ENCODE data around the gene C11orf42. TPM values are rescaled to one million over a fixed set of nuclear protein-coding genes. Genes with fewer than 3 reads are reported as not detected.

C11orf42 gene
- total and polyA plus RNA-seq, 4 donors, result not detected

DNA sequence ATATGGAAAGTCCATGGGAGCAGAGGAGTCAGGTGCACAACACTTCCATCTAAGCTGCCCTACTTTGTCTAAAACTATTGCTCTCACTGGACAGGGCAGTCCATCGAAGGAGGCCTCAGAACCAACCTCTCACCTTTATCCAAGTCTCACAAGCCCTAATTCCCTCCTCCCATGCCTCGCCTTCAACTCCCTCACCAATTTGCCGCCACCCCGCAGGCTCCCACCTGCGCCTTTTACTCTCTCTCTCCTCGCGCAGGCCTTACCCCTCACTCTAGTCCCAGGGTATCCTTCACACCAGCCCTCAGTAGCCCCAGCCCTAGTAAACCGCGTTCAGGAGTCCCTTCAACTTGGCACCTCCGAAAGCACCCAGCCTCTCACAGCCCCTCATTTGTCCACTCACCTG is 28.6 kb downstream of the C11orf42 start:
- Histone ChIP-seq H3K27me3 (ENCODE audit: control insufficient read depth in 4 of 4, insufficient read depth in 4 of 4, low read length in 3 of 4) (no peaks in the 10 kb centered on the region), H3K9me3 (ENCODE audit: control insufficient read depth in 4 of 4, low read length in 3 of 4) (no peaks in the 10 kb centered on the region), H3K27ac (ENCODE audit: low read depth in 1 of 2, low read length in 2 of 2) (peak overlapping the region; percentile 50 to 68), H3K9ac (ENCODE audit: low read depth in 1 of 2, low read length in 2 of 2) (peak overlapping the region; percentile 17 to 60), H3K4me3 (ENCODE audit: low read depth in 1 of 3, low read length in 3 of 3) (peak overlapping the region; percentile 68 to 78 (median 74)), H3K36me3 (ENCODE audit: control insufficient read depth in 4 of 4, insufficient read depth in 3 of 4, low read depth in 1 of 4, low read length in 3 of 4) (no peaks in the 10 kb centered on the region), H3K4me1 (ENCODE audit: control insufficient read depth in 4 of 4, insufficient read depth in 4 of 4, low read length in 3 of 4) (peaks cover 7 to 32% (median 28%) of the 10 kb centered on the region in 4 donors)
- TF ChIP-seq GABPA (IDR thresholded peaks at IDR 0.05 in 1 of 2, conservative IDR thresholded peaks at IDR 0.05 in 1 of 2) (no peak), JUND (IDR thresholded peaks at IDR 0.05) (no peak), HNF4A (conservative IDR thresholded peaks at IDR 0.05) (no peak), NR2F2 (IDR thresholded peaks at IDR 0.05) (no peak), YY1 (IDR thresholded peaks at IDR 0.05) (no peak)
- TF ChIP-seq, protein P1, sequence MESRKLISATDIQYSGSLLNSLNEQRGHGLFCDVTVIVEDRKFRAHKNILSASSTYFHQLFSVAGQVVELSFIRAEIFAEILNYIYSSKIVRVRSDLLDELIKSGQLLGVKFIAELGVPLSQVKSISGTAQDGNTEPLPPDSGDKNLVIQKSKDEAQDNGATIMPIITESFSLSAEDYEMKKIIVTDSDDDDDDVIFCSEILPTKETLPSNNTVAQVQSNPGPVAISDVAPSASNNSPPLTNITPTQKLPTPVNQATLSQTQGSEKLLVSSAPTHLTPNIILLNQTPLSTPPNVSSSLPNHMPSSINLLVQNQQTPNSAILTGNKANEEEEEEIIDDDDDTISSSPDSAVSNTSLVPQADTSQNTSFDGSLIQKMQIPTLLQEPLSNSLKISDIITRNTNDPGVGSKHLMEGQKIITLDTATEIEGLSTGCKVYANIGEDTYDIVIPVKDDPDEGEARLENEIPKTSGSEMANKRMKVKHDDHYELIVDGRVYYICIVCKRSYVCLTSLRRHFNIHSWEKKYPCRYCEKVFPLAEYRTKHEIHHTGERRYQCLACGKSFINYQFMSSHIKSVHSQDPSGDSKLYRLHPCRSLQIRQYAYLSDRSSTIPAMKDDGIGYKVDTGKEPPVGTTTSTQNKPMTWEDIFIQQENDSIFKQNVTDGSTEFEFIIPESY (IDR thresholded peaks at IDR 0.05), result no peak
- TF ChIP-seq, protein P2, sequence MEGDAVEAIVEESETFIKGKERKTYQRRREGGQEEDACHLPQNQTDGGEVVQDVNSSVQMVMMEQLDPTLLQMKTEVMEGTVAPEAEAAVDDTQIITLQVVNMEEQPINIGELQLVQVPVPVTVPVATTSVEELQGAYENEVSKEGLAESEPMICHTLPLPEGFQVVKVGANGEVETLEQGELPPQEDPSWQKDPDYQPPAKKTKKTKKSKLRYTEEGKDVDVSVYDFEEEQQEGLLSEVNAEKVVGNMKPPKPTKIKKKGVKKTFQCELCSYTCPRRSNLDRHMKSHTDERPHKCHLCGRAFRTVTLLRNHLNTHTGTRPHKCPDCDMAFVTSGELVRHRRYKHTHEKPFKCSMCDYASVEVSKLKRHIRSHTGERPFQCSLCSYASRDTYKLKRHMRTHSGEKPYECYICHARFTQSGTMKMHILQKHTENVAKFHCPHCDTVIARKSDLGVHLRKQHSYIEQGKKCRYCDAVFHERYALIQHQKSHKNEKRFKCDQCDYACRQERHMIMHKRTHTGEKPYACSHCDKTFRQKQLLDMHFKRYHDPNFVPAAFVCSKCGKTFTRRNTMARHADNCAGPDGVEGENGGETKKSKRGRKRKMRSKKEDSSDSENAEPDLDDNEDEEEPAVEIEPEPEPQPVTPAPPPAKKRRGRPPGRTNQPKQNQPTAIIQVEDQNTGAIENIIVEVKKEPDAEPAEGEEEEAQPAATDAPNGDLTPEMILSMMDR (IDR thresholded peaks at IDR 0.05; ENCODE audit: low read depth, low read length, missing input control), result no peak
- TF ChIP-seq, protein P3, sequence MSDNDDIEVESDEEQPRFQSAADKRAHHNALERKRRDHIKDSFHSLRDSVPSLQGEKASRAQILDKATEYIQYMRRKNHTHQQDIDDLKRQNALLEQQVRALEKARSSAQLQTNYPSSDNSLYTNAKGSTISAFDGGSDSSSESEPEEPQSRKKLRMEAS (IDR thresholded peaks at IDR 0.05), result no peak
- no peak for DNase-seq (ENCODE audit: low spot score)
- WGBS, result 2% methylated on average over 10 of the region's 10 CpGs

DNA sequence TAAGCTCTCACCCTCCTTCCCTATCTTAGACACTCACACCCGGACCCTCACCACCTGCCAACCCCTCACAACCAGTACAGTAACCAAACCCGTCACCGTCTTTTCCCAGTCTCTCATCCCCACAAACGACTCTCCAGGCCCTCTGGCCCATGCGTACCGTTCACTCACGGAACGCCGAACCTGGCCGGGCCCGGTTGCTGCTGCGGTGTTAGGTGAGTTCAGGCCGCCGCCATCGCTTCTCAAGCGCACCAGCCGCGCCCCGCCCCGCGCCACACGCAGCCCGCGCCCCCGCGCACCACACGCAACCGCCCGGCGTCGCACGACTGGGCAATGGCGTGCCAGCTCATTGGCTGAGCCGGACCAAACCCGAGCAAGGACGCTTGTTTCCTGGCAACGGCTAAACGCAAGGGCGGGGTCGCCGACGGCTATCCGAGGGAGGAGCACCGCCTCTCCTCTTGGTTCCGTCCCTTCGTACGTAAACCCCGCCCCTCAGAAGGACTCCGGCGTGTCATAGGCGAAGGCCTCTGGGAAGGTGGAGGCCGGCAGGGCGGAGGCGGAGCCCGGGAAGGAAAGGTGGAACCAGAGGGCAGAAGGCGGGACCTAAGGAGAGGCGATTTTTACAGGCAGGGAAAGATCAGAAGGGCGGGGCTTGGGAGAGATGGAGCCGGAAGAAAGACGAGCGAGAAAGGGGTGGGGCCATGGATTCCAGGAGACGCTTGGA is 29.2 kb downstream of the C11orf42 start, which contains the start of gene FHIP1B:
Gene FHIP1B (minus strand): TSS at position 250 of the 721 bp plus-strand sequence. CDS start 10,120 bp downstream, outside the sequence.
- Histone ChIP-seq H3K9ac (ENCODE audit: low read depth in 1 of 2, low read length in 2 of 2) (peak within 1 kb of the TSS; percentile 17 to 60), H3K9me3 (ENCODE audit: control insufficient read depth in 4 of 4, low read length in 3 of 4) (no peaks in the 10 kb centered on the region), H3K27ac (ENCODE audit: low read depth in 1 of 2, low read length in 2 of 2) (peak within 1 kb of the TSS; percentile 63 to 68), H3K36me3 (ENCODE audit: control insufficient read depth in 4 of 4, insufficient read depth in 3 of 4, low read depth in 1 of 4, low read length in 3 of 4) (no peaks in the 10 kb centered on the region), H3K4me3 (ENCODE audit: low read depth in 1 of 3, low read length in 3 of 3) (peak within 1 kb of the TSS; percentile 74 to 82 (median 78)), H3K4me1 (ENCODE audit: control insufficient read depth in 4 of 4, insufficient read depth in 4 of 4, low read length in 3 of 4) (peaks cover 7 to 28% (median 25%) of the 10 kb centered on the region in 4 donors), H3K27me3 (ENCODE audit: control insufficient read depth in 4 of 4, insufficient read depth in 4 of 4, low read length in 3 of 4) (no peaks in the 10 kb centered on the region)
- peak; percentile 98 for DNase-seq (ENCODE audit: low spot score)
- WGBS, result under 1% methylated on average over 62 of the region's 62 CpGs
- TF ChIP-seq, protein P4, sequence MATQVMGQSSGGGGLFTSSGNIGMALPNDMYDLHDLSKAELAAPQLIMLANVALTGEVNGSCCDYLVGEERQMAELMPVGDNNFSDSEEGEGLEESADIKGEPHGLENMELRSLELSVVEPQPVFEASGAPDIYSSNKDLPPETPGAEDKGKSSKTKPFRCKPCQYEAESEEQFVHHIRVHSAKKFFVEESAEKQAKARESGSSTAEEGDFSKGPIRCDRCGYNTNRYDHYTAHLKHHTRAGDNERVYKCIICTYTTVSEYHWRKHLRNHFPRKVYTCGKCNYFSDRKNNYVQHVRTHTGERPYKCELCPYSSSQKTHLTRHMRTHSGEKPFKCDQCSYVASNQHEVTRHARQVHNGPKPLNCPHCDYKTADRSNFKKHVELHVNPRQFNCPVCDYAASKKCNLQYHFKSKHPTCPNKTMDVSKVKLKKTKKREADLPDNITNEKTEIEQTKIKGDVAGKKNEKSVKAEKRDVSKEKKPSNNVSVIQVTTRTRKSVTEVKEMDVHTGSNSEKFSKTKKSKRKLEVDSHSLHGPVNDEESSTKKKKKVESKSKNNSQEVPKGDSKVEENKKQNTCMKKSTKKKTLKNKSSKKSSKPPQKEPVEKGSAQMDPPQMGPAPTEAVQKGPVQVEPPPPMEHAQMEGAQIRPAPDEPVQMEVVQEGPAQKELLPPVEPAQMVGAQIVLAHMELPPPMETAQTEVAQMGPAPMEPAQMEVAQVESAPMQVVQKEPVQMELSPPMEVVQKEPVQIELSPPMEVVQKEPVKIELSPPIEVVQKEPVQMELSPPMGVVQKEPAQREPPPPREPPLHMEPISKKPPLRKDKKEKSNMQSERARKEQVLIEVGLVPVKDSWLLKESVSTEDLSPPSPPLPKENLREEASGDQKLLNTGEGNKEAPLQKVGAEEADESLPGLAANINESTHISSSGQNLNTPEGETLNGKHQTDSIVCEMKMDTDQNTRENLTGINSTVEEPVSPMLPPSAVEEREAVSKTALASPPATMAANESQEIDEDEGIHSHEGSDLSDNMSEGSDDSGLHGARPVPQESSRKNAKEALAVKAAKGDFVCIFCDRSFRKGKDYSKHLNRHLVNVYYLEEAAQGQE (IDR thresholded peaks at IDR 0.05), result no peak
- TF ChIP-seq YY1 (IDR thresholded peaks at IDR 0.05), result peak; percentile 95
- TF ChIP-seq, protein P5, sequence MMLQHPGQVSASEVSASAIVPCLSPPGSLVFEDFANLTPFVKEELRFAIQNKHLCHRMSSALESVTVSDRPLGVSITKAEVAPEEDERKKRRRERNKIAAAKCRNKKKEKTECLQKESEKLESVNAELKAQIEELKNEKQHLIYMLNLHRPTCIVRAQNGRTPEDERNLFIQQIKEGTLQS (IDR thresholded peaks at IDR 0.05), result peak; percentile 21
- TF ChIP-seq RXRA (IDR thresholded peaks at IDR 0.05), result peak; percentile 71 to 81
- TF ChIP-seq, protein P3 (IDR thresholded peaks at IDR 0.05), result peak; percentile 61
- TF ChIP-seq FOXA2 (IDR thresholded peaks at IDR 0.05), result no peak
- peak; percentile 57 to 92 for TF ChIP-seq EGR1 (IDR thresholded peaks at IDR 0.05; ENCODE audit: low read depth in 2 of 2)
- peak; percentile 61 for TF ChIP-seq FOXA1 (IDR thresholded peaks at IDR 0.05)
- TF ChIP-seq NR2F2 (IDR thresholded peaks at IDR 0.05), result peak; percentile 80
- peak; percentile 79 to 88 for TF ChIP-seq JUND (IDR thresholded peaks at IDR 0.05)
- TF ChIP-seq HNF4G (IDR thresholded peaks at IDR 0.05), result peak; percentile 65
- TF ChIP-seq, protein P2 (IDR thresholded peaks at IDR 0.05; ENCODE audit: low read depth, low read length, missing input control), result no peak
- TF ChIP-seq TAF1 (conservative IDR thresholded peaks at IDR 0.05), result no peak
- TF ChIP-seq GABPA (IDR thresholded peaks at IDR 0.05 in 1 of 2, conservative IDR thresholded peaks at IDR 0.05 in 1 of 2), result peak in 1 of 2 donors; percentile 80
- TF ChIP-seq RAD21 (IDR thresholded peaks at IDR 0.05), result peak; percentile 45 to 50
- TF ChIP-seq, protein P1 (IDR thresholded peaks at IDR 0.05), result peak; percentile 54
